ENCODE data around the gene STK10.

Gene STK10

GRCh38 chr5:172144931-172145869, 42.8 kb downstream of the STK10 start:
- H3K4me3 ChIP-seq (ENCODE audit: low read depth, low read length), result no peak overlapping the region
- no peak for DNase-seq (ENCODE audit: low read depth, low spot score)
- no peak for TF ChIP-seq CTCF (IDR thresholded peaks at IDR 0.05; ENCODE audit: insufficient read depth, low read length, missing control alignments)
- POLR2A ChIA-PET, result interaction anchor here (0.7 kb wide), 1 partner anchor 622 kb away, joined by 3 read pairs; no protein-coding TSS in a partner anchor
- CTCF ChIA-PET, result interaction anchor here (1.2 to 2.0 kb wide), 3 partner anchors 12 to 86 kb away, joined by 3 to 8 read pairs (median 5); no protein-coding TSS in a partner anchor

- no peak for TF ChIP-seq CTCF (IDR thresholded peaks at IDR 0.05; ENCODE audit: insufficient read depth, low read length, missing control alignments)
- ChIA-PET POLR2A (no interaction called here), CTCF (no interaction called here)
- H3K4me3 ChIP-seq (ENCODE audit: low read depth, low read length), result no peak overlapping the region
- no peak for DNase-seq (ENCODE audit: low read depth, low spot score)
Measured at GRCh38 chr5:172144291-172144815, 43.7 kb downstream of the STK10 start.

- TF ChIP-seq CTCF (IDR thresholded peaks at IDR 0.05; ENCODE audit: insufficient read depth, low read length, missing control alignments), result no peak
- ChIA-PET POLR2A (no interaction called here), CTCF (no interaction called here)
- no peak overlapping the region for H3K4me3 ChIP-seq (ENCODE audit: low read depth, low read length)
- DNase-seq (ENCODE audit: low read depth, low spot score), result no peak
Measured at GRCh38 chr5:172143875-172144274, 44.1 kb downstream of the STK10 start.

GRCh38 chr5:172142709-172143215, 45.3 kb downstream of the STK10 start:
- POLR2A ChIA-PET, result no interaction called here

GRCh38 chr5:172141949-172142319, 46.1 kb downstream of the STK10 start:
- POLR2A ChIA-PET, result no interaction called here
- no peak overlapping the region for H3K4me3 ChIP-seq (ENCODE audit: low read depth, low read length)
- DNase-seq (ENCODE audit: low read depth, low spot score), result no peak
- no peak for TF ChIP-seq CTCF (IDR thresholded peaks at IDR 0.05; ENCODE audit: insufficient read depth, low read length, missing control alignments)
- CTCF ChIA-PET, result interaction anchor here (0.7 kb wide), 1 partner anchor 47 kb away, joined by 3 read pairs; no protein-coding TSS in a partner anchor

More at GRCh38 chr5:172142709-172143215, 45.3 kb downstream of the STK10 start:
- no peak for DNase-seq (ENCODE audit: low read depth, low spot score)
- CTCF ChIA-PET, result interaction anchor here (0.7 kb wide), 1 partner anchor 46 kb away, joined by 3 read pairs; no protein-coding TSS in a partner anchor
- no peak for TF ChIP-seq CTCF (IDR thresholded peaks at IDR 0.05; ENCODE audit: insufficient read depth, low read length, missing control alignments)
- no peak overlapping the region for H3K4me3 ChIP-seq (ENCODE audit: low read depth, low read length)

GRCh38 chr5:172140866-172141265, 47.2 kb downstream of the STK10 start:
- H3K4me3 ChIP-seq (ENCODE audit: low read depth, low read length), result no peak overlapping the region
- DNase-seq (ENCODE audit: low read depth, low spot score), result no peak
- no peak for TF ChIP-seq CTCF (IDR thresholded peaks at IDR 0.05; ENCODE audit: insufficient read depth, low read length, missing control alignments)
- POLR2A ChIA-PET, result no interaction called here
- CTCF ChIA-PET, result no interaction called here

All from AG04449 (cell line).